DMS79 treated with DMSO at 0.1 percent for 48 hours (cell line): ENCODE data around the gene ATXN7L1.

Experiments used
- DNase-seq: peaks from one replicate; lab custom pipeline; 2025; lab: John Stamatoyannopoulos, UW

ATXN7L1 gene

DNA sequence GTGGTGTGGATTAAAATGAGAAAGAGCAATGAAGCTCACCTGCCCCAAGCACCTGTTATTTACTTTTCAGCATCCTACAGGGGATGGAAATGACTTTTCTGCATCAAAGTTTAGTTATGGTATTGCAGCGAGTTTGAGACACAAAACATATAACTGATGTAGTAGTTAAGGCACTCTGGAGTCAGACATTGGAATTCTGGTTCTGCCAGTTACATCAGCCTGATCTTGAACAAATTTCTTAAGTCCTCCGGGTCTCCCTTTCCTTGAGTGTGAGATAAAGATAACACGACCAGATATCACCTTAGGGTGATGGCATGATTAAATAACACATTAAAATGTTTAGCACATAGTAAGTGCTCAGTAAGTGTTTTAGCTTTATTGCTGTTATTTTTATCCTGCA, 97.4 kb downstream of the ATXN7L1 start:
- no peak for DNase-seq

DNA sequence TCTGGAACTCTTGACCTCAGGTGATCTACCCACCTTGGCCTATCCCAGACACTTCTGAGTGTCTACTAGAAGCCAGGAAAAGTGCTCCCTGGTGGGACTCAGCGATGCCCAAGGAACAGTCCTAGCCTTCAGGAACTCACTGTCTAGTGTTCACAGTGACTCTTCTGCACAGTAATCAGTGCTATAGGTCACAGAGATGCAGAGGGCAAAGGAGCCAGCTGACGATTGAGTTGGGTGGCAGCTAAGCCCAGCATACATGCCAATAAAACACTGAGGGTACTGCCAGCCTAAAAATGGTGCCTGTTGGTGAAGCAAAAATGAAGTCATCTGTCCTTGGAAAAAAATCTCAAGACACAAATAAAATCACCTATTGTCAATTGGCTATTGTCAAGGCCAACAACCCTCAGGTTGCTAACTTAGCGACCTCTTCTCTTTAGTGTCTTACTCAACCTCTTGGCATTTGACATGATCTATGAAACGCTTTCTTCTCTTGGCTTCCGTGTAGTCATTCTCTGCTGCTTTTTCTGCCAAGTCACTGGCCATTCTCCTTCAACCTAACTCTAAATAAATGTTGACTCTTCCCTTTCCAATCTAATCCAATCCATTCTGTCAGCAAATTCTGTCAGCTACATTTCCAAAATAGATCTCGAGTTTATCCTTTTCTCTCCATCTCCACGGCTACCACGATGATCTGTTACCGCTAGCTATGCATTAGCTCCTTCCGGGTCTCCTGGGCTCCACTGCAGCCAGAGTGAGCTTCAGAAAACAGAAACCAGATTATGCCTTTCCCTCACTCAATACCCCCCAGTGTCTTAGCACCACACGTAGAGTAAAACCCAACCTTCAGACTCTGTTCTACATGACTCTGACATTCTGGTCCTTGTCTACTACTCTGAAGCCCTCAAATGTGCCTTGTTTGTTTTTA, 99.2 kb downstream of the ATXN7L1 start:
- no peak for DNase-seq

DNA sequence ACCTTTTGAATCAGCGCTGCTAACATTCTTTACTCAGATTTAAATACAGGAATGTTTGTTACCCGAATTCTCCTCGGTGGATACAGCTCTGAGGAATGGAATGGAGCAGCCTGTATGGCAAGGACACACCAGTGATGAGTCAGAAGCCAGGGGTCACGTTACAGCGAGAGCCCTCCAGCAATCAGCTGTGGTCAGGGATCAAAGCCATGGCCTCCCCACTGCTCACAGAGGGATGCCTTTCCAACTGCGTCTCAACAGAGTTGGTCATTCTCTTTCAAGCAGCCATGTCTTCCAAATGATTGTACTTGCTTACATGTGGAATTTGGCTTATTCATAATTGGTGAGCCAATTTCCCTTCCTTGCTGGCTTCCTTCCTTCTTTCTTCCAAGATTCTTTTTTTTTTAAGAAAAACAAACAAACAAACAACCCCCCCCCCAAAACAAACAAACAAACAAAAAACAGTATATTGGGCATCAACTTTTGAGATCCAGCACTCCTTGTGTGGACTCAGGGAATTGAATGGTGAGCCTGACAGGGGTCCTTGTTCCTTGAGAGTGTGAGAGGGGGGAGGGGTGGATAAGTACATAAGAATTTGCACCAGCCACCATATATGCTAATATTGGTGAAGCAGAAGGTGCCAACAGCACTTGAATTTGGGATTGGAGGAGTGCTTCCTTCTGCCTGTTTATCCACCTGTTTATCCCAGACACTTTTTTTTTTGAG, 100.2 kb downstream of the ATXN7L1 start:
- DNase-seq = no peak

DNA sequence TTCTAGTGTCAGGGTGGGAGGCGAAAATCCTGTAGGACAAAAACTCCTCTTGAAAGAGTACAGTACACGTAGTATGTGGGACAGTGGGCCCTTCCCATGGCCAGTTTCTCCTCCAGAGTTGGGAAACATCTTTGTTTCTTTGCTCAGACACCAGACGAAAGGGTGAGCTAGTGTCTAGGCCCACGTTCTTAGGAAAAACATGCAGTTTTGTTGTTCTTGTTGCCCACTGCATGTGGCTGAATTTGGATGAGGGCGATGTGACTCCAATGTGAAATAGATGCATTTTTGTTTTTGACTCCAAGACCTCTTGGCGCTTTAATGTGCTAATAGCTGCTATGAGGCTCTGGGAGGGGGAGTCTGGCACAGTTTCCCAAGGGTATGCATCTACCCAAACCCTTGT, 100.8 kb downstream of the ATXN7L1 start:
- DNase-seq = no peak

DNA sequence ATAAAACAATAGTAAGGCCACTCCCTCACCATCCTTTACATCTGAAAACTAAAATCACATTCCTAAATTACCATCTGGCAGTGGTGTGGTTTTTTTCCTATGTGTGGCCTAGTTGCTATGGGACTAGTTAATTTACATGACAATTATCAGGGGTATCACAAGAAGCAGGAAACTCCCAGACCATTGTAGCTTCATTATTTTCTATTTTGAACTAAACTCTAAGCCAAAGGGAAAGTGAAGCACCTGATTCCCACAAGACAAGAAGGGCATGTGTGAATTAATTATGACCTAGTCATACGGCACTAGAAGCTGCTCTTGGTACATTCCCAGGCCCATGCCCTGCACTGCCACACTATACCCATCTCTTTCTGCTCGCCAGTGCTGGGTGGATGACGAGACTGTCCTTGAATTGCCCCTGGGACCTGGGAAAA, 103.4 kb downstream of the ATXN7L1 start:
- no peak for DNase-seq

DNA sequence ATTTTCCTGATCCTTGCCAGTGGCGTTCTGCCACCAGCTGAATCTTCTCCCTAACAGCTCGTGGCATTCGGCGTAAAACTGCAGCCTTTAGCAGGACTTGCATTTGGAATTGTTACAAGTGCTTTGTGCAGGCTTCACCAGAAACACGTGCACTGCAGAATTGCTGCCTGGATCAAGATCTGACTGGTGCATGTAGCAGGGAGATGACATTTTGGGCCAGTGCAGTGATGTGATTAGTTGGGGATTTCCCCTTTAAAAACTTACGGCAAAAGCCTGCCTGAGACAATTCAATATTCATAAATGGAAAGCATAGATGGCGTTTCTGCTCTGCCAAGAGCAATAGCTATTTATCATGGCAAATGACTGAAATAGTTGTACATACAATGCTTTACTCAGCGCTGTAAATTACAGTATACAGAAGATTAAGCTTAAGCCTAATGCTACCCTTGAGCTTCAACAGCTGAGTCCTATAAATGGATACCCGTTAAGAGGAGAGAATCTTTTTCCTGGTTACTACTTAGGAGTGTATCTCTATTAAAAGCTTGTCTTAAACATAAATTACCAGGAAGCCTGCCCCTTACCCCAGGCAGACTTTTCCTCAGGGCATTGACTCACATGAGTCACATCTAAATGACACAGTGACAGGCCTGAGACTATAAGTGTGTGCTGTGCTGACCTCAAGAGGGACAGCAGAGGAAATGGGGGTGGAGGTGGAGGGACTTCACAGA, 106.3 kb downstream of the ATXN7L1 start:
- no peak for DNase-seq

DNA sequence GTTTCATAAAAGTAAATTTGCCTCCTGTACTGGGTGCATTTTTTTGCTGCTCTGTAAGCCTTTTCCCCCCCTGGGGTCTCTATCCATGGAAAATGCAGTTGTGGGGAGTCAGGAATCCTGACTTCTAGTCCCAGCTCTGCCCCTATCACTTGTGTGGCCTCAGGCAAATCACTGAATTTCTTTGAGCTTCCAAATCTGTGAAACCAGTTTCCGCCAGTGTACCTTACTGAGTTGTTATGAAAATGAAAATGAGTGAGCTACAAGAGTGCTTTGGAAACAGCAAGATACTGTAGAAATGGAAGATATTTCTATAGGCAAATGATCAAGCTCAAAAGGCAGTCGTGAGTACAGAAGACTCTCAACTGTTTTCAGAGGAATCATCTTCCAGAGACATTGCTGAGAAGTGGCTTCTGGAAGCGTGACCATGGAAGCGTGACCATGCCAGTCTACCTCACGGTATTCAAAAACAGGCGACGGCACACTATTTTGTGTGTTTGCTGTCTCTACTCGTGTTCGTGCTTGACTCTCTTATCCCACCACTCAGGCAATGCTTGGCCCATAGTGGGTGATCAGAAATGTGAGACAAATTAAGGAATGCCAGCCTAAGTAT, 107.4 kb downstream of the ATXN7L1 start:
- DNase-seq = no peak

DNA sequence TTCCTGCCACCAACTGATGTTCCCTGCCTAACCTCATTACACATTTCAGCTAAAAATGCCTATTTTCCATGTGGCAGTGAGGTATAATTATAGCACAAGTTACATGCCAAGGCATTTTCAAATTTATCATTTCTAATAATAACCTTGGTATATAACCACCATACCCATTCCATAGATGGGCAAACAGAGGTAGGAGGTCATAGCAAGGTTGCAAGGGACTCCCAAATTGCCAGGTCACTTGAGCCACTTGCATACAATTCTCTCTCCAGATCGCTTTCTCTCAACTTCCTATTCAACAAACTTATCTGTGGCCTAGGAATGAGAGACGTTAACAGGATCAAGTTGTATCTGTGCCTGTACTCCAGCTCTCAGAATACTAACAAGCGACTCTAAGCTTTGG, 108.3 kb downstream of the ATXN7L1 start:
- DNase-seq = no peak

DNA sequence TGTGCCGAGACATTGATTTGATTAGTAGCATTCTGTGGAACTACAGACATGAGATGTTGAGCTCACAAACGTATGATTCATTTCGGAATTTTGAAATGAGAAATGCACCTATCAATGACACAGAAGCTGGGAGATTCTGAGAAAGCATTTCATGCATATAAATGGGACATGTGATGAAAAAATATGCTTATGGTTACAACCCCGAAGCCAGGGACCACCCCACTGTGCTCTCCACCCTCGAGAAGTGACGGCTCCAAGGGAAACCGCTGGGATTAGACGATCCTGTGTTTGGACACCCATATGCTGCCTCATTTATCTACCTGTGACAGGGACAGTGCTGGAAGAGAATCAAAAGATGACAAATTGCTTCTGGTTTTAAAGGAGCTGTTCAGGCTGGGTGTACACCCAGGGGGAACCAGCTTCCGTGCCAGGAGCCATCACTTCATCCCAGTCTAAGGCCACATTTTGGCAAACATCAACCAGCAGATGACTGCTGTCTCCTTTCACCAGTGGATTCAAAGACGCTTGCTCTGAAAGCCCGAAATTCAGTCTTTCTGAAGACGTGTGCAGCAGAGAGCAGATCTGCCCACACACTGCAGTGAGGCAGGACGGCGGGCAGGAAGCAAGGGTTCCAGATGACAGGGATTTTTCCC, 109.9 kb downstream of the ATXN7L1 start:
- no peak for DNase-seq

DNA sequence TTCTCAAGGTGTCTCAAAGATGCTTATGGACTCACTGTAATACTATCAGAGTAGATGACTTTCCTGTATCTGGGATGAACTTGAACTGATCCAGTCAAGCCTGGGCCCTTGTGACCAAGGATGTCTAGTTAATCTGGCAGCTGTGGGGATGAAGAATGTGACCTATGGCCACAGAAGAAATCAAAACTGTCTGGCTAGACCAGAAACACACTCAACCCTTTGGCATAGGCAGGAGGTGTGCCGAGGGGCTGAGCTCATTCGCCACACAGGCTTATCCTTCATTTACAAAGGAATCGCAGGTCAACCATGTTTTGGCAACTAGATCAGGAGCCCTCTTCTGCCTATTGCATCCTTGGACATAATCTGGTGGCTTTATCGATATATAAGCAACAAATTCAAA, 110.6 kb downstream of the ATXN7L1 start:
- DNase-seq = no peak

DNA sequence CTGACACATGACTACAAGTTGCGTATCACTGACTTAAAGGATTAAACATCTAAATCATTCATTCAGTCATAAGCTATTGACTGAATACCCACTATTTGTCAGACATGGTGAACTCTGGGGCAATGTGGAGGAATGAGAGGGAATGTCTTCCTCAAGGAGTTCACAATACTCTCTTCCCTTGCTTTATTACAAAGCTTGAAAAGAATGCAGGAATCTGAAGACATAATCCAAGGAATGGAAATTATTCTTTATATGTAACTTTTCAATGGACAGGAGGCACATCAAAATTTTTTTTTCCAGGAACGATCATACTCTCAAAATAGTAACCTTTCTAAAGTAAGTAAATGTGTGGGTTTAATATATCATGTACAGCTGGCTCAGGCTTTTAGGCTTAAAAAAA, 111.9 kb downstream of the ATXN7L1 start:
- DNase-seq = no peak

DNA sequence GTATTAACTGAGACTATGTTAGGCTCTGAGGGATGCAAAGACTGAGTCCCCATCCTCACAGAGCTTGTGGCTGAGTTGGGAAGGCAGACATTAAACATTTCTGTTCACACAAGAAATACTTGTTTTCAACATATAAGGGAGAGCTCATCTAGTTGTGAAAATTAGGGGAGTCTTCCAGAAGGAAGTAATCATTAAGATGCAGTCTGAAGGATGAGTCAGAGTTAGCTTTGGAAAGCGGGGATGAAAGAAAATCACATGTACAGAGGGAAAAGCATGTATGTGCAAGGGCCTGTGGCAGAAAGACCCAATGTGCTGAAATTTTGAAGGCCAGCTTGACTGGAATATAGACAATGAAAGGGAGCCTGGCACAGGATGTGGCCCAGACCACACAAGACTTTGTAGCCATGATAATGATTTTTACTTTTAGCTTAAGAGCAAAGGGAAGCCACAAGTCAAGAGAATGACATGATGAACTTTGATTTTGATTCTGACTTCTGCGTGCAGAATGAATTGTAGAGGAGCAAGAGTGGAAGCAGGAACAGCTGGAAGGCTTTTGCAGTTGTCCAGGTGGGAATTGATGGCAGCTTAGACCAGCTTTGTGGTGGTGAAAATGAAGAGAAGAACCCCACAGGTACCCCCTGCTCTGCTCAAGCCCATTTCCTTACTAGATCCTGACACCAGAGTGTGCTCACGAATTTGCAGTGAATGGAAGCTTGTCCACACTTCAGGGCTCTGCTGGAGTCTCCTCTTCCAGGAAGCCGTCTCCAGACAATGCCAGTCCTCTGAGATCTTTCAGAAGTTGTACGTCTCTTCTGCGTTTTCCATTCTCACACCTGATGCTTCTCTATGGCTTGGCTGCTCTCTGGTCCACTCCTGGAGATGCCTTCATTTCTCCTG, 115.6 kb downstream of the ATXN7L1 start:
- DNase-seq = no peak

DNA sequence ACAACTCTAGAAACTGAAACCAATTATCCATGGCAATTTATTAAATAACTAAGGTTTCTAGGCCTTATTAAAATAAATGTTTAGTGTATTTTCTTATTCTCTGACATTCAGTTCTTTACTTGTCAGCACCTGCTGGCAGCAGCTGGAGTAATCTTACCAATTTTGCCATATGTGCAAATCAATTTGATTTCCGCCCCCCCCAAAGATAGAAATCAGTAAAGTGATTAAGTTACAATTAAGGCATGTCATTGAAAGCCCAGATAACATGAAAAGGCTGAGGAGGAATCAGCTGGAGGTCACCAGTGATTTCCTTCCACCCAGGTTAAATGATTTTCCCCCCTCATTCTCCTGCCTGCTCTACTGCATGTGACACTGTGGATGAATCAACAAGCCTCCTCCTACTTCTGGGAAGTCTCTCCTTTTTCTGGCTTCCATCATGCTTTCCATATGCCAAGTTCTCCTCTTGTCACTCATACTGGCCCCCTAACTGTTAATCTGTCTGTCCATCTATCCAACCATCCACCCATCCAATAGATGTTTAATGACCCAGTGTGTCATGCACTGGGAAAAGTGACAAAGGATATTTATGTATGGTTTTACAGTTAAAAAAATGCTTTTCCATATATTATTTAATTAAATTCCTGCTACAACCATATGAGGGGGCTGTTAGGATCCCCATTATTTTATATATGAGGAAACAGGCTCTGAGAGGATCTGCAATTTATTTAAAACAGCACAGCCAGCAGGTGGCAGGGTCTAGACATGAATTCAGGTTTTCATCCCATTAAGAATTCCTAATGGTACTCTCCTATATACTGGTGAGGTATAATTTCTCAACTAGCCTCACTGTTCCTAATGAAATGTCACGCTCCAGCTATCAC, 116.5 kb downstream of the ATXN7L1 start:
- DNase-seq = peak; percentile 55

DNA sequence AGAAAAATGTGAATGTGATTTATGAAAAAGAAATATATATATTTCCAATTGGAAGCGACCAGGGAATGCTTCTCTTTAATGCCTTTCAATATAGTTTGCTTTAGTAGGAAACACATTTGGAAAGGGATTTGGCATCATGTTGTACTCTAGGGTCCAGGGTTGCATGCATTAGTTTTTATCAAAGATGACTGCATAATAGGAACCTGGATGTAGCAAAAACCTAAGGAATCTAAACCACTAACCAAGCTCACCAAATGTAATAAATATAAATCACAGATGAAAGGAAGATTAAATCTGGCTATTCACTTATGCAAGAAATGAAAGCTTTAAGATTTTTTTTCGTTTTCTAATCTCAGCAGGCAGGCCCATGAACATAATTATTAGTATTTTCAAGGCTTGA, 120.0 kb downstream of the ATXN7L1 start:
- no peak for DNase-seq

DNA sequence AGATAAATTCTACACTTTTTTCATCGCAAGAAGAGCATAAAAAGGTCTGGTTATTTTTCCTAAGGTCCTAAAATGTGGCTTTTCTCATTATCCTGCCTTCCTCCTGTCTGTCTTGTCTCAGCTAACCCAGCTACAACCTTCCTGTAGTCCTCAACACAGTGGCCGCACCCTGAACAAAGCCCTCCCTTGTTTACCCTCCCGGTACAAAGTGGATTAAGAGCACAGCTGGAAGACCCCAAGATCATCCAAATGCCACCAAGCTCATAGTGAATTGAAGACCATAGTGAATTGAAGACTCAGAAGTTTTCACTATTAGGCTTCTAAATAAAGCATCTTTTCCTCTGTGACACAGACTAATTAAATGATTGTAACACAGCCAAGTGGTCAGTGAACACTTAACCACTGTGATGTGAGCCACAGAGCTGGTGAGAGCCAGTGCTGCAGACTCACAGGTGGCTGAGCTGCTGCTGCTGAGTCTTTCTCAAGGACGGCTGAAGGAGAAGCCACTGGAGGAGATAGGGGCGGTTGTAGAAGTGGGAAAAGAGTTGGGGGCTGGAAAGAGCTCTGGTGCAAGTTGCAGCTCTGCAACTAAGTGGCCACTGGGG, 123.6 kb downstream of the ATXN7L1 start:
- no peak for DNase-seq

DNA sequence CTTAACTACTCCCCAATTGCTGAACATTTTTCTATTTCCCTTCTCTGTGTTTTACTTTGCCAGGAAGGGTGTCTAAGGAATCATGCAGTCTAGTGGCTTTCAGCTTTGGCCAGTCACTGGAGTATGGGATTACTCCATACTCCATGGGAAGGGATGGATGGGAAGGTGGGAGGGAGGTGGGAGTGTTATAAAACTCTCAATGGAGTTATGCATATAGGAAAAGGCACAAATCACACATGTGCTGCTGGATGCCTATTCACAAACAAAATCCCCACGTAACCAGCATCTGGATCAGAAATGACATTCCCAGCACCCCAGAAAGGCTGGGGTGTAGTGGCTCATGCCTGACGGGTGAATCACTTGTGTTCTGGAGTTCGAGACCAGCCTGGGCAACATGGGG, 125.3 kb downstream of the ATXN7L1 start:
- DNase-seq = no peak

DNA sequence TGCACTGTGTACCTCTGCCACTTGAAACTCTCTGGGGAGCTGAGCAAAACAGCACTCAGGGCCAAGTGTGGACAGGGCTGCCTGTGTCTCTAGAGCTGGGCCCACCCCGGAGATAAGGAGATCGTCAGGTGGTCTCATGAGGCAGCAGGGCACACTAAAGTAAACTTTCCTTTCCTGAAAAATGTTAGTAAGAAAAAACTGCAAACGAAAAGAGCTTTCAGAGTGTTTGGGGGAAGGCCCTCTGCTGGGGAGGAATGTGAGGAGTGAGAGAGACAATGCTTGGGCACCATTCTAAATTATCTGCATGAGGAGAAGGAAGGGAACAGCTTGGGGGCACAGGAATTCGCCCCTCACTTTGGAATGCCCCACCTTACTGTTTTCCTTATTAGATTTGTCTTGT, 127.7 kb downstream of the ATXN7L1 start:
- no peak for DNase-seq

DNA sequence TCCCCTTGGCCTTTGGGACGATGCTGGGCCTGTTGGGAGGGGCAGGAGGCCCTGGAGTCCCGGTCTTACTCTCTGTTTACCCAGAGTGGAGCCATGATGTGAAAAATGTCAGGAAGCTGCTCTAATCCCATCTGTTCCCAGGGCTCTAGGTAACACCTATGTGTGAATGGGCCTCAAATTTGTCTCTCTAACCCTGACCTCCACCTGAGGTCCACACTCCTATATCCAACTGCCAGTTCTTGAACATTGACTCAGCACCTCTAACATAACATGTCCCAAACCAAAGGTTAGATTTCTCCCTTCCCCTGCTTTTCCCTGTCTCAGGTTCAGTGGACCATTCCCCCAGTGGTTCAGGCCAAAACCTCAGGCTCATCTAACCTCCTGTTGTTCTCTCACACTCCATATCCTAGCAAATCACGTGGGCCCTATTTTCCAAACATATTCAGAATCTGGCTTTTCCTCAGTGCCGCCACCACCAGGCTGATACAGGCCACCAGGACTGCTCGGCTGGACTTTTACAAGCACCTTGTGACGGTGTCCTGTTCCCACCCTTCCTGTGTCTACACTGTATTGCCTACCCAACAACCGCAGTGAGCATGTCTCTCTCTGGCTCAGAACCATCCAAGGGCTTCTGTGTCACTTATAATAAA, 130.6 kb downstream of the ATXN7L1 start:
- DNase-seq = no peak

DNA sequence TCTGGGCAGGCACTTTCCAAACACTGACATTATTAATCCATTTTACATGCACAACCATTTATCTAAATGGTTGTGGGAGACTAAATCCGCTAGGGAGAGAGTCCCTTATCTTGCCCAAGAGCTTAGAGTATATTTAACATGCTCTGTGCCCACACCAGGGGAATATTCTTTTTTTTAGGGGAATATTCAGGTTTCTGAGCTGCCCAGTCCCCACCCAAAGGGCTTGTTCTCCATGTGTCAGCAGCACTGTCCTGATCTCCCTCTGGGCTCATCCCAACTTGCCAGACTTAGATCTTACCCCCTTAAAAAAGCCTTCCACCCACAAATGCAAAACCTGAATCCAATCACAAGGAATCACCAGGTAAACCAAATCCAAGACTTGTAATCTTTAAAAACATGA, 132.1 kb downstream of the ATXN7L1 start:
- DNase-seq = no peak
